K562 (cell line): ENCODE results near the gene ZNF350. TPM values are rescaled to one million over a fixed set of nuclear protein-coding genes. Genes with fewer than 3 reads are reported as not detected.

ENCODE experiments used
- BACH1 ChIP-seq: fragments of 200-800 bp; sonication (Bioruptor generic); IDR thresholded peaks from 2 replicates; pipeline ENCODE4 v1.6.1; 2016; ENCODE audit warnings: missing genetic modification characterization, missing compliant biosample characterization
- CCNT2 ChIP-seq: IDR thresholded peaks from 2 replicates; pipeline ENCODE4 v1.6.1; 2011; ENCODE audit warnings: borderline replicate concordance, low read depth, mild to moderate bottlenecking, moderate library complexity, mixed read lengths, low read length; ENCODE audit not compliant: insufficient read length; ENCODE audit errors: extremely low read depth
- EGR1 ChIP-seq: fragments of 450-650 bp; conservative IDR thresholded peaks from 2 replicates; pipeline ENCODE4 v1.6.1; 2017; ENCODE audit warnings: mild to moderate bottlenecking
- EP400 ChIP-seq: fragments of 450-650 bp; IDR thresholded peaks from 2 replicates; pipeline ENCODE4 v1.6.1; 2017; ENCODE audit warnings: antibody characterized with exemption, mild to moderate bottlenecking, moderate library complexity
- FOXJ2 ChIP-seq: fragments of 200-800 bp; sonication (Bioruptor generic); IDR thresholded peaks from 2 replicates; pipeline ENCODE4 v1.6.1; 2016; ENCODE audit warnings: missing genetic modification characterization, missing compliant biosample characterization
- GABPB1 ChIP-seq: sonication (generic); formaldehyde crosslinking; IDR thresholded peaks from 2 replicates; pipeline ENCODE4 v1.8.0; 2022; ENCODE audit warnings: mild to moderate bottlenecking, missing genetic modification reagents
- GABPB2 ChIP-seq: fragments of 250-450 bp; sonication (Bioruptor Pico); conservative IDR thresholded peaks from 2 replicates; pipeline ENCODE4 v1.5.1; 2021; ENCODE audit warnings: mild to moderate bottlenecking
- GTF2F1 ChIP-seq: IDR thresholded peaks from 2 replicates; pipeline ENCODE4 v1.6.1; 2011; ENCODE audit warnings: low read depth, low read length, improper control_type of control experiment
- HCFC1 ChIP-seq: IDR thresholded peaks from 2 replicates; pipeline ENCODE4 v1.6.1; 2012; ENCODE audit warnings: low read depth, low read length, improper control_type of control experiment
- HEY1 ChIP-seq: fragments of 250-450 bp; sonication (Bioruptor Pico); IDR thresholded peaks from 2 replicates; pipeline ENCODE4 v1.5.0; 2020; ENCODE audit warnings: mild to moderate bottlenecking, moderate library complexity, borderline replicate concordance
- HMGN3 ChIP-seq: IDR thresholded peaks from 2 replicates; pipeline ENCODE4 v1.6.1; 2011; ENCODE audit warnings: borderline replicate concordance, low read depth, mild to moderate bottlenecking, mixed read lengths, low read length; ENCODE audit not compliant: insufficient read length; ENCODE audit errors: extremely low read depth
- MBD2 ChIP-seq: sonication (generic); IDR thresholded peaks from 2 replicates; pipeline ENCODE4 v1.6.1; 2016; ENCODE audit warnings: low read depth, borderline replicate concordance
- POLR2AphosphoS2 ChIP-seq: IDR thresholded peaks from 2 replicates; pipeline ENCODE4 v1.6.1; 2012; ENCODE audit warnings: low read length, improper control_type of control experiment
- POLR2AphosphoS5 ChIP-seq: IDR thresholded peaks from 2 replicates; pipeline ENCODE4 v1.6.1; 2011; ENCODE audit warnings: mild to moderate bottlenecking, low read depth, low read length, moderate library complexity; ENCODE audit not compliant: control insufficient read depth, insufficient read depth
- RBM15 ChIP-seq: fragments of 200-400 bp; formaldehyde crosslinking; IDR thresholded peaks from 2 replicates; pipeline ENCODE4 v1.6.1; 2018; ENCODE audit warnings: mild to moderate bottlenecking, low read length, moderate library complexity; ENCODE audit not compliant: insufficient read depth
- SIN3B ChIP-seq: fragments of 450-650 bp; IDR thresholded peaks from 2 replicates; pipeline ENCODE4 v1.6.1; 2017; ENCODE audit warnings: low read depth, mild to moderate bottlenecking, moderate library complexity
- THAP7 ChIP-seq: fragments of 250-450 bp; sonication (Bioruptor Pico); IDR thresholded peaks from 2 replicates; pipeline ENCODE4 v1.5.0; 2021
- U2AF1 ChIP-seq: fragments of 200-400 bp; formaldehyde crosslinking; optimal IDR thresholded peaks from 2 replicates; pipeline ENCODE3; 2017; ENCODE audit warnings: mild to moderate bottlenecking, low read depth, low read length, moderate library complexity
- ZNF140 ChIP-seq: fragments of 250-450 bp; sonication (Bioruptor Pico); IDR thresholded peaks from 2 replicates; pipeline ENCODE4 v1.8.0; 2021; ENCODE audit warnings: moderate library complexity, mild to moderate bottlenecking, inconsistent platforms
- ZNF311 ChIP-seq: fragments of 250-450 bp; sonication (Bioruptor Pico); IDR thresholded peaks from 2 replicates; pipeline ENCODE4 v1.4.0; 2020; ENCODE audit warnings: mild to moderate bottlenecking, moderate library complexity
- ZNF395 ChIP-seq: fragments of 200-800 bp; sonication (Bioruptor generic); IDR thresholded peaks from 2 replicates; pipeline ENCODE4 v1.6.1; 2017; ENCODE audit warnings: missing genetic modification characterization, missing compliant biosample characterization
- ZNF699 ChIP-seq: fragments of 250-450 bp; sonication (Bioruptor Pico); IDR thresholded peaks from 2 replicates; pipeline ENCODE4 v1.8.0; 2021; ENCODE audit warnings: mild to moderate bottlenecking, moderate library complexity; ENCODE audit not compliant: insufficient replicate concordance
- ZNF79 ChIP-seq: fragments of 250-450 bp; sonication (Bioruptor Pico); IDR thresholded peaks from 2 replicates; pipeline ENCODE4 v1.4.0; 2020; ENCODE audit warnings: low read depth, mild to moderate bottlenecking, moderate library complexity
- polyA plus RNA-seq, 8 experiments: library from polyadenylated mRNA; depleted of rRNA in 4 of 8; stranded (reverse) in 5 of 8; unstranded in 3 of 8; fragments of >200 nt; fragmentation: Nextera tagmentation in 2 of 8; fragmentation: Illumina TruSeq in 1 of 8; extraction: Ambion mirVana in 2 of 8; extraction: Trizol in 1 of 8; gene quantifications; 2 replicates each; pipeline versions ENCODE4 v1.2.1 to v1.2.3, GENCODE V29; 2011 to 2014; ENCODE audit warnings: inconsistent platforms in 1 of 8, missing spikeins in 1 of 8
- total RNA-seq, 7 experiments: library from RNA; depleted of rRNA in 6 of 7; stranded (reverse); fragments of >200 nt in 6 of 7; fragmentation: Illumina TruSeq in 2 of 7; extraction: Trizol in 2 of 7; gene quantifications; 2 replicates each; pipeline versions ENCODE4 v1.2.1 to v1.2.3, GENCODE V29; 2011 to 2021; ENCODE audit warnings: low replicate concordance in 1 of 7

ZNF350 gene
- total and polyA plus RNA-seq, 9 of the 15 experiments (the other 6 are each of a cell fraction or from before 2014, with no cell fraction given): 1.7 to 4.8 (median 2.9) TPM

- TF ChIP-seq HMGN3: no peak
- TF ChIP-seq GABPB2 (CRISPR knock-in tag): no peak
- TF ChIP-seq ZNF140 (CRISPR knock-in tag): no peak
- TF ChIP-seq SIN3B: no peak
- TF ChIP-seq HEY1: no peak
- no peak for TF ChIP-seq POLR2AphosphoS2
- no peak for TF ChIP-seq ZNF79 (CRISPR knock-in tag)
- TF ChIP-seq HCFC1: peak; percentile 81
- no peak for TF ChIP-seq THAP7
- peak; percentile 31; the same call in 1 of the 2 replicates for TF ChIP-seq EGR1
- TF ChIP-seq ZNF311: no peak
- TF ChIP-seq GABPB1 (CRISPR knock-in tag): peak; percentile 66; the same call in 1 of the 2 replicates
- TF ChIP-seq U2AF1: no peak
- TF ChIP-seq CCNT2: no peak
- peak; percentile 58; the same call in 1 of the 2 replicates for TF ChIP-seq BACH1 (tag)
- no peak for TF ChIP-seq ZNF699
- no peak for TF ChIP-seq RBM15
- TF ChIP-seq MBD2: no peak
- TF ChIP-seq GTF2F1: 0 out of 2 replicates have a peak, but pooled peaks have one; percentile 37
- peak; percentile 80 for TF ChIP-seq ZNF395
- peak; percentile 55; the same call in 1 of the 2 replicates for TF ChIP-seq EP400
- TF ChIP-seq FOXJ2 (tag): peak; percentile 59; the same call in 1 of the 2 replicates
- TF ChIP-seq POLR2AphosphoS5: no peak
Measured at GRCh38 chr19:51926784-51927741, 59.6 kb downstream of the ZNF350 start, which contains the start of gene ZNF613 (continued).
